Spinal cord (tissue), 10 donors: ENCODE results near the gene PTDSS2. TPM values are rescaled to one million over a fixed set of nuclear protein-coding genes. Genes with fewer than 3 reads are reported as not detected.
A peak's percentile ranks its signal among the peaks of the same experiment; 100 is the strongest.

Source experiments
- DNase-seq, 6 donors: peaks; one replicate each; pipeline versions ENCODE4 v3.0.0 to v3.0.0-alpha.2; 2013 to 2015; ENCODE audit warnings: low spot score in 6 of 6, low read depth in 4 of 6
- H3K27ac ChIP-seq: one replicate; pipeline ENCODE4 v1.5.1; 2013; ENCODE audit warnings: low read depth, low read length, control low read depth
- H3K27me3 ChIP-seq: one replicate; pipeline ENCODE4 v1.6.1; 2013; ENCODE audit warnings: low read length; ENCODE audit not compliant: control insufficient read depth, insufficient read depth
- H3K36me3 ChIP-seq: one replicate; pipeline ENCODE4 v1.6.1; 2013; ENCODE audit warnings: low read length; ENCODE audit not compliant: control insufficient read depth, insufficient read depth
- H3K4me1 ChIP-seq: one replicate; pipeline ENCODE4 v1.6.1; 2013; ENCODE audit warnings: low read length; ENCODE audit not compliant: control insufficient read depth, insufficient read depth
- H3K4me3 ChIP-seq: one replicate; pipeline ENCODE4 v1.5.1; 2013; ENCODE audit warnings: low read depth, low read length, control low read depth
- H3K9me3 ChIP-seq: one replicate; pipeline ENCODE4 v1.6.1; 2013; ENCODE audit warnings: low read length; ENCODE audit not compliant: control insufficient read depth, insufficient read depth
- WGBS: methylation state at CpG from one replicate; pipeline ENCODE4 v1.1.5; 2013; ENCODE audit warnings: missing lambda C conversion rate; ENCODE audit not compliant: insufficient coverage; 5-methylcytosine and 5-hydroxymethylcytosine counted together
- polyA plus RNA-seq, 2 donors: library from polyadenylated mRNA; unstranded; fragments of 120-200 nt; gene quantifications; one replicate each; pipeline ENCODE4 v1.2.1, GENCODE V29; 2013; ENCODE audit not compliant: insufficient read length in 2 of 2
- total RNA-seq, 2 donors: library from RNA; depleted of rRNA in 1 of 2; stranded (reverse); fragments of 120-200 nt in 1 of 2; fragments of >200 nt in 1 of 2; gene quantifications; one replicate each; pipeline versions ENCODE4 v1.2.3 to v1.2.4, GENCODE V29; 2013 to 2014
- donor health status: healthy.

Gene PTDSS2
- total and polyA plus RNA-seq, 4 donors, result 17.9 to 62.7 (median 40.2) TPM

- H3K27ac ChIP-seq, result no peak overlapping the region
- H3K27me3 ChIP-seq, result no peaks in the 10 kb centered on the region
- H3K36me3 ChIP-seq, result peaks cover 57% of the 10 kb centered on the region
- no peak overlapping the region for H3K4me3 ChIP-seq
- H3K9me3 ChIP-seq, result no peaks in the 10 kb centered on the region
- peak in 1 of 6 donors; percentile 1 for DNase-seq
- 61% methylated on average over 29 of the region's 29 CpGs for WGBS
- H3K4me1 ChIP-seq, result peaks cover 12% of the 10 kb centered on the region
These were observed 79.0 kb downstream of the PTDSS2 start for GRCh38 chr11:528815-529727.

GRCh38 chr11:529728-530411 is 79.8 kb downstream of the PTDSS2 start:
- Histone ChIP-seq H3K27ac (no peak overlapping the region), H3K9me3 (no peaks in the 10 kb centered on the region), H3K4me1 (peaks cover 19% of the 10 kb centered on the region), H3K36me3 (peaks cover 62% of the 10 kb centered on the region), H3K27me3 (no peaks in the 10 kb centered on the region), H3K4me3 (no peak overlapping the region)
- DNase-seq, result peak in 1 of 6 donors; percentile 1
- WGBS, result 81% methylated on average over 18 of the region's 18 CpGs

- Histone ChIP-seq H3K27me3 (peaks cover under 1% of the 10 kb centered on the region), H3K27ac (no peak overlapping the region), H3K4me1 (peaks cover 22% of the 10 kb centered on the region), H3K4me3 (no peak overlapping the region), H3K36me3 (peaks cover 62% of the 10 kb centered on the region), H3K9me3 (no peaks in the 10 kb centered on the region)
- 87% methylated on average over 26 of the region's 28 CpGs for WGBS
- peak in 1 of 6 donors; percentile 2 for DNase-seq
These were observed 81.1 kb downstream of the PTDSS2 start for GRCh38 chr11:530960-531831.

GRCh38 chr11:531919-532526 is 81.9 kb downstream of the PTDSS2 start:
- H3K9me3 ChIP-seq, result no peaks in the 10 kb centered on the region
- WGBS, result 90% methylated on average over 11 of the region's 18 CpGs
- H3K27ac ChIP-seq, result no peak overlapping the region
- H3K36me3 ChIP-seq, result peaks cover 62% of the 10 kb centered on the region
- no peak for DNase-seq
- H3K27me3 ChIP-seq, result peaks cover 9% of the 10 kb centered on the region
- no peak overlapping the region for H3K4me3 ChIP-seq
- H3K4me1 ChIP-seq, result peaks cover 30% of the 10 kb centered on the region

- Histone ChIP-seq H3K9me3 (no peaks in the 10 kb centered on the region), H3K4me1 (peaks cover 36% of the 10 kb centered on the region), H3K4me3 (no peak overlapping the region), H3K27ac (no peak overlapping the region), H3K36me3 (peaks cover 62% of the 10 kb centered on the region), H3K27me3 (peaks cover 14% of the 10 kb centered on the region)
- DNase-seq, result peak in 1 of 6 donors; percentile 1
- 91% methylated on average over 22 of the region's 23 CpGs for WGBS
These were observed 82.5 kb downstream of the PTDSS2 start for GRCh38 chr11:532527-532985.

DNA sequence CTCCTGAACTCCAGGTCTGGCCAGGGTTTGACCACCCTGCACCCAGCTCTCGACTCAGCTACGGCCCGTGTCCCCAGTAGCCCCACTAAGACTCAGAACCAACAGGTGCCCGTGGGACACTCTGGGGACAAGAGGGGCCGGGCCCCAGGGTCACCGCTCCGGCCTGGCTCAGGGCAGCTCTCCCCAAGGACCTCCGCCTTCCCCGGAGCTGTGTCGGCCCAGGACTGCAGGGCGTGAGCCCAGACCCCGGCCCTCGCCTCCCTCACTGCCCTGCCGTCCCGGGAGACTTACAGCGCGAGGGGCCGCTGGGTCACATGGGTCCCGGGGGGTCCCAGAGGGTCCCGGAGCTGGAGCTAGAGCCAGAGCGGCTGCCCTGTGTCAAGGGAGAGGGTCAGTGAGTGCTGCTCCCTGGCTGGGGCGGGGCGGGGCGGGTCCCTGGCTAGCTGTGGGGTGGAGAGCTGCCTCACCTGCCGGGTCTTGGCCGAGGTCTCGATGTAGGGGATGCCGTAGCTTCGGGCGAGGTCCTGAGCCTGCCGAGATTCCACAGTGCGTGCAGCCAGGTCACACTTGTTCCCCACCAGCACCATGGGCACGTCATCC is 83.0 kb downstream of the PTDSS2 start:
- H3K27ac ChIP-seq, result no peak overlapping the region
- peaks cover 41% of the 10 kb centered on the region for H3K4me1 ChIP-seq
- no peaks in the 10 kb centered on the region for H3K9me3 ChIP-seq
- DNase-seq, result peak in 1 of 6 donors; percentile 3
- H3K4me3 ChIP-seq, result no peak overlapping the region
- peaks cover 62% of the 10 kb centered on the region for H3K36me3 ChIP-seq
- 96% methylated on average over 29 of the region's 33 CpGs for WGBS
- H3K27me3 ChIP-seq, result peaks cover 20% of the 10 kb centered on the region

GRCh38 chr11:533586-534395 is 83.7 kb downstream of the PTDSS2 start:
- Histone ChIP-seq H3K27ac (no peak overlapping the region), H3K36me3 (peaks cover 61% of the 10 kb centered on the region), H3K4me1 (peaks cover 48% of the 10 kb centered on the region)

GRCh38 chr11:534396-535209 is 84.5 kb downstream of the PTDSS2 start:
- peak overlapping the region; percentile 71 for H3K4me3 ChIP-seq
- H3K27ac ChIP-seq, result no peak overlapping the region
- H3K4me1 ChIP-seq, result peaks cover 48% of the 10 kb centered on the region
- DNase-seq, result no peak
- H3K27me3 ChIP-seq, result peaks cover 22% of the 10 kb centered on the region
- 9% methylated on average over 66 of the region's 66 CpGs for WGBS
- peaks cover 53% of the 10 kb centered on the region for H3K36me3 ChIP-seq
- H3K9me3 ChIP-seq, result no peaks in the 10 kb centered on the region

More at GRCh38 chr11:533586-534395, 83.7 kb downstream of the PTDSS2 start:
- Histone ChIP-seq H3K27me3 (peaks cover 22% of the 10 kb centered on the region), H3K9me3 (no peaks in the 10 kb centered on the region), H3K4me3 (peak overlapping the region; percentile 71)
- WGBS, result 94% methylated on average over 37 of the region's 37 CpGs
- no peak for DNase-seq
